Superior temporal gyrus (tissue), 1 donor: Measurements from ENCODE around the gene SYTL5.

ENCODE experiments used
- DNase-seq: peaks from one replicate; pipeline ENCODE4 v3.0.0-alpha.2; 2016; ENCODE audit errors: extremely low spot score

The SYTL5 gene

DNA sequence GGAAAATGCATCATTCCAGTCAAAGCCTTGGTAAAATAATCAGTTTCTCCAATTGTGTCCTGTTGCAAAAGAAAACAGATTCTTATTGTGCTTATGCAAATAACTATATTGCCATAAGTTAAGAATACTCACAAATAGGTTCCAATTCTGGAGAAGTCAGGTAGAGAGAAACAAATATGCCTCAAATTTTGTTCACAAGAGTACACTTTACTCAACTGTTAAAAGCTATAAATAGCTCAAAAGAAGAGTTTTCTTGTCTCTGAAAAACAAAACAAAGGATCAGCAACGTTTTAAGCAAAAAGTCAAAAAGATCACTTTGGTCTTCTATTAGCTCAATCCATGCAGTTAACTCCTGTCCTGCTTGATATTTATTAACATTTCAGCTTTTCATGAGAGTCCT lies 21.9 kb downstream of the SYTL5 start:
- DNase-seq = no peak

DNA sequence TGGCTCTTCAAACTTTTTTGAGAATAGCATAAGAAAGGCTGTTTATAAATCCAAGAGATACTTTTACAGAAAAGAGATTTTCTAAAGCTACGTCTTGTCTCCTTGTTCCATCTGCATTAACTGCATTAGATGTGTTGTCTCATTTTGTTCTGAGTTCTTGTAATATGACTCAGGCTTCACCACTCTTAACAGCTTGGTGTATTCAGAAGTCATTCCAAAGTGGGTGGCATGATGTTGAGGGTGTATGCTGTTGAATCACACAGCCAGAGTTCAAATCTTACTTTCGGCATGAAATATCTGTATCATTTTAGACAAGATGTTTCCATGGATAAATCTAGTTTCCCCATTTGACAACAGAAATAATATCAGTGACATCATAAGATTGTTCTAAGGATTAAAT lies 30.1 kb downstream of the SYTL5 start:
- DNase-seq = no peak

DNA sequence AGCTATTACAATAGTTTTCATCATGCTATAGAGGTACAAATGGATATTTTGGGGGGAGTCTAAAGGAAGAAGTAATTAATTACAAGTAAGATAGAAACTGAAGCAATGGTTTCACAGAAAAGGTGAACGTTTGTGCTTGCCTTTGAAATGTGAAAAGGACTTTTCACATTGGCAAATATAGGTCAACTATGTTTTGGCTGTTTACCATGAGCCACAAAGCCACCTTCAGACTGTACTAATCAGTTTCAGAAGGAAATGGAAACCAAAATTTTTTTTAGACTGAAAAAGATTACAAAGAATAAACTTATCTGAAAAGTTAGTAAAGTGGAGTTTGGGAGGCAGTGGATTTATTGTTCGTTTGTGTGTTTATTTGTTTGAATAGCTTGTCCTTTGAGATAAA lies 32.1 kb downstream of the SYTL5 start:
- DNase-seq = no peak

DNA sequence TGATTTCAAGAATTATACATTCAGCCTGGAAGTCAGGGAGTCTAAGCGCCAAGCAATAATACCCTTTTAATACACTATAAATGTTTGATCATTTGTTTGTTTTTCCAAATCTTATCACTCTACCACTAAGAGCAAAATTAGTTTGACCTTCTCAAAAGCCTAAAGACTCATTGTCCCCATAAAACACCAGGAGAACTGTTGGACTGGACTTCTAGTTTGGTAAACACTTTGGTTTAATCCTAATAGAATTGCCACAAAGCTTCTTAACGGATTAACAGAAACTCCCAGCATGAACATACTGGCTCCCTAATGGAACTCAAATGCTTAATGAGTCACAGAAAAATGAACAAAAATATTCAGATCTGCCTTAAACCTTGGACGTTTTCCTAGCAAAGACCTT lies 34.9 kb downstream of the SYTL5 start:
- DNase-seq = no peak

DNA sequence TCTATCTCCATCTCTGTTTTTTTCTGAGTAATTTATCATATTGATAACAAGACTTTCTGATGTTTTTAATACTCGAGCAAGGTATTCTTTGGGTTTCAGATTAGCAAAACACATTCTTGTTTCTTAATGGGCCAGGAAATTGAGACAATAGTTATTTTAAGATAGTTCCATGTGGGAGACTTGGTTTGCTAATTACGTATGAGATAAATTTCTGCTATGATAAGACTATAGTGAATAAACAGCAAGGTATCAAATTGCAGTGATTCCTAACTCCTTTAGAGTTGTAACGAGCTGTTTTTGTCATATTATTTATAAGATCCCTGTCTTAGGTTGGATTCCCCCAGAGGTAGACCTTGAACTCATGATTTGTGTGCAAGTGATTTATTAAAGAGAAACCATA lies 38.3 kb downstream of the SYTL5 start:
- no peak for DNase-seq

DNA sequence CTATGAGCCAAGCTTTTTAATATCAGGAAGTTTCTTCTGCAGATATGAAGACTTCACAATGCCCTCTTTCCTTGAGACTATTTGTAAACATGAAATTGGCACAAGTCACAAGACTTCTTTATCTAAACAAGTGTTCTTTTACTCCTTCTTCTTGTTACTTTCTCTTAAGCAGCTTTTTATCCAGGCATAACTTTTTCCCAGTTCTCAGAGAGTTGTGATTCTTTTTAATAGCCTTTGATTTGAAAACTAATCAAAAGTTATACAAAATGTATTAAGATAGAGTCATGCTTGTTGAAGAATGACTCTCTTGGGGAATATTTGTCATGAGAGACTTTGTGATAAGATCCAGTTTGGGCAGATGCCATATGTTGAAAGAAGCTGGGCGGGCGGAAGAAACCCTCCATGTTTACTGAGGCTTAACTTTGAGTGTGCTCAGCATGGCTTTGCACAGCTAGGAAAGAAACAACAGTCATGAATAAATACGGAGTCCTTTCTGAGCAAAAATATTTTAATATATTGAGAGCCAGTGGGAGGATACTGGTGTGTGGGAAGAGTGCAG lies 39.3 kb downstream of the SYTL5 start:
- no peak for DNase-seq

DNA sequence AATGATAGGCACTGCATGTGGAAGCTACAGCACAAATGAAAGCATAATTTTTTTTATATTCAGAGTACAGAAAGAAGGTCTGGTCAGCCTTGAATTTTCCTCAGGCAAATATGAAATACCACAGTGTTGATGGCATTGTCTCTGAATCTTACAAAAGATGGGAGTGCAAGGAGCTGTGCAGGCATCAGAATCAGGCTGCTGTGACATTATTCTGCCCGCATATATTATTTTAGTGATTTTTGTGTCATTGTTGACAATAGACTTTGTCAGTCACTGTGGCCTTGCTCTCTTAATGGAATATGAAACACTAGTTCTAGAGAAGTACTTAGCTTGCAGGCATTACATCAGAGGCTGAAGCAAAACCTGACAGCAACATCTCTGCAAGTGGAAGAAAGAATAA lies 42.5 kb downstream of the SYTL5 start:
- no peak for DNase-seq

DNA sequence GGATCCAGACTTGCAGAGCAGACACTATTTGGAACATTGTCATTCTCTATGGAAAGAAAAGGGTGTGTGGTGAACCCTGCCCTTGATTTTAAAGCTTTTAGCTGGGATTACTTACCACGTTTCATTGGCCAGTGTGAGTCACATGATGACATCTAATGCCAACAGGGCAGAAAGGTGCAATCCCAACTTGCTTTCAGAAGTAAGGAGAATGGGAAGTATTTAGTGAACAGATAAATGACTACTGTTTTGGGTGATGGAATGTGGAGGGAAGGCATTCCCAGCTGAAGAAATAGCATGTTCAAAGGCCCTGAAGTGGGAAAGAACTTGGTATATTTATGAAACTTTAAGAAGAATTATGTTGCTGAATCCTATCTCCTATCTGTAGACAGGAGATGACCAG lies 44.5 kb downstream of the SYTL5 start:
- DNase-seq = no peak

DNA sequence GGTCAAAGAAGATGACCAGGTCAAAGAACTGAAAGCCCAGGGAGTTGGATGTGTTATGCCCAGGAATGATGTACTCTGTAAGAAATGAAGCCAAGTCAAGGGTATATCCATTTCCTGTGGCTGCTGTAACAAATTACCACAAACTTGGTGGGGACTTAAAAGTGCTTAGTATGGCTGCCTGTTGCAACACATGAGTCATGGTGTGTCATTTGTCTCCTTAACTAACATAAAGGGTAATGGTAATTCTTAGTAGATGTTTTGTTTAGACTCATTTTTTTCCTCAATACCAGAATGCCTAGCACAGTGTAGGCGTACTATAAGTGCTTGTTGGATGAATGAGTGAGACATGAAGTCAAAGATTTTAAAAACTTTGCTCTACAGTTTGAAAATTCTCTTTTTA lies 45.7 kb downstream of the SYTL5 start:
- DNase-seq = no peak

DNA sequence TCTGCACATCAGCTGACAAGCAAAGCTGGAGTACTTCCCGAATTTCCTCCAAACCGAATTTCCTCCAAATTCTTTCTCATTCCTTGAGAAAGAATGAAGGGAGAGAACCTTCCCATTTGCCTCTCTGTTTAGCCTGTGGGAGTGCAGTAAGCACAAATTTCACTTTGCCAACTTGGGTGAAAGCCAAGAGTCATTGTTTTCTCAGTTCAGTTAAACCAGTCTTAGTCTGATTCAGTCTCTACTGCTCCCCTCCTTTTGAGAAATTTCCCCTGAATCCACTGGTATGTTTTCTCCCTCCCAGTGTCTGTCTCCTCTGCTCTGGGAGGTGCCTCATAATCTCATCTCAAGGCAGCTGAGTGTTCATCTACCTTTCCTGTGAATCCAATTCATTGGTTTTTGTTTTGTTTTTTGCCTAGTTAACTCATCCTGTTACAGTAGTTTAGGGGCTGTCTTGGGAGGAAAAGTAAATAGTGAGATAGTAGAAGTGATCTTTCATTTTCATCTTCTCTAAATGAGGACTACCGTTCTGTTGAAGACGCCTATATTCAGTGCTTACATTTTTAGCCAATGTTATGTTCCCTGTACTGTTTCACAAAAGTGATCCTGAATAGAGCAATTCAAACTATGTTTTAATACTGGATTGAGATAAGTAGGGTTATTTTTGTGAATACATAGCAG lies 49.0 kb downstream of the SYTL5 start:
- DNase-seq = peak; percentile 11

DNA sequence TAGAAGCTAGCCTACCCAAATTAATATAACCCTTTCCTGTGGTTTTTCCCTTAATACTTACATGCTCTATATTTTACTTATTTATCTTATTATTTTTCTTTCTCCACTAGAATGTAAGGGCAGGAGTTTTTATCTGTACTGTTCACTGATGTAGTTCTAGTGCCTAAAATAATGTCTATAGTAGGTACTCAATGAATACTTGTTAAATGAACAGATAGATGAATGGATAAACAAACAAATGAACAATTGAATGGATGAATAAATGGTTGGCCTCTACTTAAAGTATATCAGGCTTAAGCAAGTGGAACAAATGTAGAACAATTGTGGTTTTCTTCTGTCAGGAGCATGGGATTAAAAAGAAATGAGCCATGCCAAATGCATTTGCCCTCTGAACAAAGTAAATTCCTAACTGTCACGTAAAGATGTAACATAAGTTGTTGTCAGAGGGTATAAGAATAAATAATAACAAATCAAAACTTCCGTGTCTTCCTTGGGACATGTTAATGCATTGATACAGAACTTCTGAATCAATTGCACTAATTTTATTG lies 54.1 kb downstream of the SYTL5 start:
- DNase-seq = no peak

DNA sequence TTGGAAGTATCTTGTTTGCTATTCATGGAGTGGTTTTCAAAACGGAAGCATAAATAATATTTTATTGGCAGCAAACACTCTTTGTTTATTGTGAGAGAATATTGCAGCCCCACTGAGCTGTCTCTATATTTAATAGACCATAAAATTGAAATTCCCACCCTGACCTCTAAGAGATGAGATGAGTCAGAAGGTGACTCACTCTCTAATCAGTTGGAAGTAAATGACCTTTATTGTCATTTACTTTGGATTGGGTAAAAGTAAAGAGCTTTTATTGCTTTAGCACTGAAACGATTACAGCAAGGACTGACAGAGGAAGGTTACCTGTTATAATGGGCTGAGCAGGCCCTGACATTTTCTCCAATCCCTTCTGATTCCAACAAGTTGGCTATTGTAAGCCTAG lies 55.0 kb downstream of the SYTL5 start:
- no peak for DNase-seq

DNA sequence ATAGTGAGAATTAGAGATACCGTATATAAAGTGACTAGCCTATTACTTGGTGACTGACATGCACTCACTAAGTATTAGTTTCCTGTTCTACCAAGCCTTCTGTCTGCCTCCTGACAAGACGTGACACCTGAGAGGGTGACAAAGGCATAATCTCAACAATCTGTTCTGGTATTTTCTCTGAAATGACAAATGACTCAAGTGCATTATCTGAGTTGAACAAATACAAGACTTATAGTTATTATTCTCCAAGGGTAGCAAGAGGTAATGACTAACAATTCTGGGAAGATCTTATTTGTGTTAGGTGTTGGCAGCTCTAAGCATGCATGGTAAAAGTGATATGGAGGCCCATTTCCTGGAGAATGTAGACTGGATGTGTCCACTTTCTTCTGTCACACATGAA lies 60.6 kb downstream of the SYTL5 start:
- no peak for DNase-seq

DNA sequence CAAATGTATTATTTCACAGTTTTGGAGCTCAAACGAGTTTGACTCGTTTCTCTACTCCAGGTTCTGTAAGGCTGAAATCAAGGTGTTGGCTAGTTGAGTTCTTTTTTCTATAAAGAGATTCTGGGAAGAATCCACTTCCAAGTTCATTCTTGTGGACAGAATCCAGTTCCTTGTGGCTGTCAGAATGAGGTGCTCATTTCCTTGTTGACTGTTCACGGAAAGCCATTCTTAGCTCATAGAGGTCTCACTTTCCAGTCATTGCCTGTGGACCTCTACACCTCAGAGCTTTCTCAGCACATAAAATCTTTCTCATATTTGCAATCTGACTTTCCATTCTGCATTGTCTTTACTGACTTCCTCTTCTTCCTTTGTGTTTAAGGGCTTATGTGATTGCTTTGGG lies 62.9 kb downstream of the SYTL5 start:
- no peak for DNase-seq

DNA sequence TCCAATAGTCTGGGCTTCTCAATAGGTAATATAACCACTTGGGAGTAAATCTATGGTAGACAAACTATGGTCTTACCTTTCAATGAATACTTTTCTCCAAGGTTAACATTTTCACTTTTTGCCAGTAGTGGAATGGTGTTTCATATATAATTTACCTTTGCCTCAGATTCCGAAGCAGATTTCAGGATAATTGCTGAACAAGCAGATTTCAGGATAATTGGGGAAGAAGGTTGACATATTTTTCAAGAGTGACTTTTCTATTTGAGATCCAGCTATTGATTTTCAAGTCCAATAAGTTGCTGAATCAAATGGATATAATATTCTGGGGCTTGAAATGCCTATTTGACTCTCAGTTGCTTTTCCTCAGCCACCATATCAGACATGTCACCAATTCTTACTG lies 63.6 kb downstream of the SYTL5 start:
- DNase-seq = no peak

DNA sequence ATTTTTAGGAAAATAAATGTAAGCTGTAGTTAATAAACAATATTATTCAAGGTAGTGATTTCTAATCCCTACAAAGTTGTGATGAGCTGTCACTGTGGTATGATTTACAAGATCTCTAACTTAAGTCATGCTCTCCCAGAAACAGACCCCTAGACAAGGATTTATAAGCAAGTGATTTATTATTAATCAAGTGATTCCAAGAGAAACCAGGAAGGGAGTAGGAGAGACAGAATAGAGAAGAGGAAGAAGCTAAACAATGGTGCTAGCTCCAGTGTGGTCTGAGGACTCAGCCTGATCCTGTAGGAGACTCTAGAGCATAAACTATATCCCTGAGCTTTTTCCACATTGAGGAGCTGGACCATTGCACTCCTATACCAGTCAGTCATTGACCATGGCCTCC lies 73.1 kb downstream of the SYTL5 start:
- no peak for DNase-seq

DNA sequence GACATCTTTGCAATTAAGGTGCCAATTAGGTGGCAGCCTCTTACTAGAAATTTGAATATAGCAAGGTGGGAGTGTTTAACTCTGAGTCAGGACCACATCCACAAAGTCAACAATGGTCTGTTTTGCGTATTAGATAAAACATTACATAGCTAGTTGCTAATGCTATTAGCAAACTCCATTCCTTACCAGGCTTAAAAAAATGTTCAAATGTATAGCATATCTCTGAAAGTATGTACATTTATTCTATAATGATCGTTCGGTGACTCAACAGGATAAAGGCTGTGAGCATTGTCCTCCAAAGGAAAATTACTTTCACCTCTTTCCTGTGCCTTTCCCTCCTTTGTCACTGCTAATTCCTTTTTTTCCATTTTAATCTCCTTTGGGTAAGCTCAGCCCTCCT lies 74.5 kb downstream of the SYTL5 start:
- DNase-seq = no peak

DNA sequence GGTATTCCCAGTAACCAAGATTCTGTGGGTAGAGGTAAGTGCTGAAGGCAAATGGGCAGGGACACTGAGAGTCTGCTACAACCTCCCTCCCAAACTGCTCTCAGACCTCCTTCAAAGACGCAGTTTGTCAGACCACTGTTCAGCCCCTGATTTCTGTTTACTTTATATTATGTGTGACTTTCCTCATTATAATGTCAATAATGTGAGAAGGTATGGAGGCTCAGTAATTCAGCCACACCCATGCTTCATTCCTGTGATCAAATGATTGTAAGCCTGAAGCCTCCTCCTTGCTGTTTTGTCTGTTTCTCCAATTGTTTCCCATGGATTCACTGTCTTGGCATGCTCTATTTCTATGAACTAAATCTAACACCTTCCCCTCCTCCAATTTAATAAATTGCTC lies 75.6 kb downstream of the SYTL5 start:
- DNase-seq = no peak

DNA sequence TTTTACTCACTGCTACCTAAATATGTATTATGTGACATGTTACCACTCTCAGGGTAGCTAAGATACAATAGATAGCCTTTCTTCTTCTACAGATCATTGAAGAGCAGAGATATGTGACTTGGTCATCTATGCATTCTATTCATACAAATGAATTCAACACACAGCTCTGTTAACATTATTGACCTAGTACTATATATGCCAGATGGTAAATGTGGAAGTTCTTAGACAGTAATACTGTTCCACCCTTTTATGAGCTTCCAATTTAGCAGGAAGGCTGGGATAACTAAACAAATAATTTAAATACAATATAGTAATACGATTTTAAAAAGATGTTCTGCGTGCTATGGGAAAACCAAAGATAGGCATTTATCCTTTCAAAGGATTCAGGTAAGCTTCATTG lies 76.0 kb downstream of the SYTL5 start:
- no peak for DNase-seq

DNA sequence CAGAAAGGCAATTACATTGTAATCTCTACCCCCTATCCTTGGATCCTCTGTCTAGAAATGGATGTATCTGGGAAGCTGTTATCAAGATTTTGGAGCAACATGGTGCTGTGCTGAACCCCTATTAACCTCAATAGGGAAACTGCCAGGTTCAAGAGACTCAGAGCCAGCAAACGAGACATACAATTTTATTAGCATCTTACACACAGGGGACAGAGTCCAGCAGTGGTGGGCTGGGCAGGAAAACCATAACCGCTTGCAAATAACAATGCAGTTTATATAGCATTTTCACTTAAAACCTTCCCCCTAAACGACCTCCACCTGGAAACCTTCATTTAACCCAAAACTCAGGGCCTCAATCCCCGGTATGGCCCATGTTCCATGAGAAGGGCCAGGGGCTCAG lies 79.5 kb downstream of the SYTL5 start:
- no peak for DNase-seq

DNA sequence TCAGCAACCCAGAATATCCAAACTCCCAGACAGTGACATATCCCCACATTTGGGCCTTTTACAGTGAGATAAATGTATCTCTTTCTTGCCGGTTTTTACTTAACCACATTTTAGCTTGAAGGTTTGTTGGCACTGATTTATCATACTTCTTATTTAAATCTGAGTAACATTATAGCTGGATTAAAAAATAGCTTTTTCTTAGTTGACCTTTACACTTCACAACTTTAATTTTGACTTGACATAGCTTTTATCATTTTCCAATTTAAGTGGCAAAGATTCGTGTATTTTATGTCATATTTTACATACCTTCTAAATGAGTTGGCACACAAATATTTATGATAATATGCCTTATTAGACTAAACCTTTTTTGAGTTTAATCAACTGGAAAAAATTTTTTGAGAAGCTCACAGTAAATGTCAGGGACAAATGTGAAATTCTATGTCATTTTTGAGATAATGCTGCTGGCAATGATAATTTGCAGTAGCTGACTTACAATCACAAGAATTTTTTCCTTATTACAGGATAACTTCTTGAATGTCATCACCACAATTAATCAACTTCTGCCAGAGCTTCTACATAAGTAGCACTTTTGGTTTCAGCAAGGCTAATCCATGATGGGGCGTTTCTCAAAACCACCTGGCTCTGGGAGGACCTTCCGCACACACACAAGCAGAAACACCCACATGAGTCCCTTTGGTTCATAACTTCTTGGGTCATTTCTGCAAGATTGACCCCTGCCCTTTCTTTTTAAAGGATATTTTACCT lies 80.3 kb downstream of the SYTL5 start:
- DNase-seq = no peak

DNA sequence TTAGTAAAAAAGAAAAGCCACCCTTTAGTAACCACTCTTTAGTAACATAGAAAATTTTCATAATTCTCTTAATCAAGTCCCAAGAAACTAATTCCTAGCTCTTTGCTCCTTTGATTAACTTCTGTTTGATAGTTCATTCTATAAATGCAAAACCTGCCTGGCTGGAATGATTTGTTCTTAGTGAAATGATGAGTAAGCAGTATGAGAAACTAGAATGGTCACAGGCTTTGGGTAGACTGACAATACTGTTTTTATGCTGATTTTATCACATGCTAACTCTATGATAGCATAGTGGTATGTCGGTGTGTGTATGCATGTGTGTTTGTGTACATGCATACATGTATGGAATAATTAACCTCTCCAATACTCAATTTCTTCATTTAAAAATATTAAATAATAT lies 81.2 kb downstream of the SYTL5 start:
- no peak for DNase-seq
